ENCODE measurements around the gene UGT1A8. TPM values are rescaled to one million over a fixed set of nuclear protein-coding genes. Genes with fewer than 3 reads are reported as not detected.

Gene UGT1A8
- polyA plus RNA-seq, 1 of the 3 experiments (the other 2 are of a cell fraction) = not detected

GRCh38 chr2:233796254-233796653 is 178.8 kb downstream of the UGT1A8 start (continued):
- TF ChIP-seq GATA2 (CRISPR knock-in tag; IDR thresholded peaks at IDR 0.05) (no peak), NFIC (IDR thresholded peaks at IDR 0.05; ENCODE audit: borderline replicate concordance) (no peak), ZBTB33 (IDR thresholded peaks at IDR 0.05; ENCODE audit: borderline replicate concordance, low read depth) (no peak), SMC3 (IDR thresholded peaks at IDR 0.05; ENCODE audit: low read depth, low read length) (no peak), GABPA (IDR thresholded peaks at IDR 0.05; ENCODE audit: low read depth) (no peak), MXI1 (IDR thresholded peaks at IDR 0.05; ENCODE audit: low read depth, low read length) (no peak), NRF1 (IDR thresholded peaks at IDR 0.05; ENCODE audit: low read depth, low read length) (no peak), EP300 (IDR thresholded peaks at IDR 0.05; ENCODE audit: borderline replicate concordance in 1 of 2, low read depth in 1 of 2, low read length in 1 of 2) (no peak), FOSL2 (IDR thresholded peaks at IDR 0.05; ENCODE audit: borderline replicate concordance, low read depth) (no peak), PBX3 (IDR thresholded peaks at IDR 0.05) (no peak), SIN3A (IDR thresholded peaks at IDR 0.05; ENCODE audit: borderline replicate concordance, low read depth, low read length) (no peak), JUND (IDR thresholded peaks at IDR 0.05) (no peak)

- no peaks in the 10 kb centered on the region for H3K9me2 ChIP-seq
- no peaks in the 10 kb centered on the region for H3K27me3 ChIP-seq (ENCODE audit: insufficient read depth)
- DNase-seq = no peak
- no peaks in the 10 kb centered on the region for H3K4me1 ChIP-seq (ENCODE audit: control insufficient read depth in 1 of 2, insufficient read depth in 2 of 2, low read depth in 1 of 2, low read length in 1 of 2)
- H3K79me2 ChIP-seq (ENCODE audit: insufficient read depth) = no peaks in the 10 kb centered on the region
- WGBS (ENCODE audit: low lambda C conversion rate) = 48% methylated on average over 10 of the region's 14 CpGs
- no peak overlapping the region for H3K4me2 ChIP-seq
- ChIA-PET CTCF (interaction anchor here (2.1 kb wide), 1 partner anchor 355 kb away, joined by 5 read pairs; no protein-coding TSS in a partner anchor), POLR2A (no interaction called here)
- no peaks in the 10 kb centered on the region for H3F3A ChIP-seq (replicated peaks; ENCODE audit: insufficient read depth)
- no peaks in the 10 kb centered on the region for H3K9me3 ChIP-seq
- H3K9ac ChIP-seq = no peak overlapping the region
- H3K27ac ChIP-seq (ENCODE audit: low read depth in 2 of 2, low read length in 1 of 2) = no peak overlapping the region
- no peaks in the 10 kb centered on the region for H4K20me1 ChIP-seq (ENCODE audit: insufficient read depth)
- no peak overlapping the region for H2AFZ ChIP-seq (ENCODE audit: low read depth)
- H3K36me3 ChIP-seq (replicated peaks in 1 of 2; ENCODE audit: control insufficient read depth in 1 of 2, insufficient read depth in 2 of 2, low read length in 1 of 2) = no peaks in the 10 kb centered on the region
- H3K4me3 ChIP-seq (ENCODE audit: low read depth in 2 of 2, low read length in 1 of 2) = no peak overlapping the region
- TF ChIP-seq FOSL2 (IDR thresholded peaks at IDR 0.05; ENCODE audit: borderline replicate concordance, low read depth) (no peak), USF2 (IDR thresholded peaks at IDR 0.05; ENCODE audit: borderline replicate concordance, low read depth, low read length) (no peak), GATA2 (CRISPR knock-in tag; IDR thresholded peaks at IDR 0.05) (no peak), GABPA (IDR thresholded peaks at IDR 0.05; ENCODE audit: low read depth) (no peak), MEF2A (IDR thresholded peaks at IDR 0.05; ENCODE audit: borderline replicate concordance, low read depth) (no peak), TCF12 (IDR thresholded peaks at IDR 0.05) (no peak), RAD21 (IDR thresholded peaks at IDR 0.05; ENCODE audit: low read length) (no peak), TAF1 (IDR thresholded peaks at IDR 0.05; ENCODE audit: borderline replicate concordance, low read depth, low read length) (no peak), ELF1 (IDR thresholded peaks at IDR 0.05) (no peak), REST (IDR thresholded peaks at IDR 0.05; ENCODE audit: low read depth, low read length) (no peak), RCOR1 (IDR thresholded peaks at IDR 0.05; ENCODE audit: low read length) (no peak), EP300 (IDR thresholded peaks at IDR 0.05; ENCODE audit: borderline replicate concordance in 1 of 2, low read depth in 1 of 2, low read length in 1 of 2) (no peak), USF1 (IDR thresholded peaks at IDR 0.05; ENCODE audit: borderline replicate concordance, low read depth) (no peak), PBX3 (IDR thresholded peaks at IDR 0.05) (no peak), RFX5 (IDR thresholded peaks at IDR 0.05; ENCODE audit: low read length) (no peak)
Observed at GRCh38 chr2:233798335-233799086, 181.1 kb downstream of the UGT1A8 start.

Data from SK-N-SH (cell line).